HG02852 (cell line): ENCODE measurements around the gene TSPAN15.

ENCODE experiments used
- ATAC-seq: cut with Tn5 transposase; IDR thresholded peaks from one replicate; pipeline ENCODE4 v1.9.1; 2021; ENCODE audit warnings: mild to moderate bottlenecking, moderate library complexity; ENCODE audit not compliant: unreplicated experiment

The TSPAN15 gene

DNA sequence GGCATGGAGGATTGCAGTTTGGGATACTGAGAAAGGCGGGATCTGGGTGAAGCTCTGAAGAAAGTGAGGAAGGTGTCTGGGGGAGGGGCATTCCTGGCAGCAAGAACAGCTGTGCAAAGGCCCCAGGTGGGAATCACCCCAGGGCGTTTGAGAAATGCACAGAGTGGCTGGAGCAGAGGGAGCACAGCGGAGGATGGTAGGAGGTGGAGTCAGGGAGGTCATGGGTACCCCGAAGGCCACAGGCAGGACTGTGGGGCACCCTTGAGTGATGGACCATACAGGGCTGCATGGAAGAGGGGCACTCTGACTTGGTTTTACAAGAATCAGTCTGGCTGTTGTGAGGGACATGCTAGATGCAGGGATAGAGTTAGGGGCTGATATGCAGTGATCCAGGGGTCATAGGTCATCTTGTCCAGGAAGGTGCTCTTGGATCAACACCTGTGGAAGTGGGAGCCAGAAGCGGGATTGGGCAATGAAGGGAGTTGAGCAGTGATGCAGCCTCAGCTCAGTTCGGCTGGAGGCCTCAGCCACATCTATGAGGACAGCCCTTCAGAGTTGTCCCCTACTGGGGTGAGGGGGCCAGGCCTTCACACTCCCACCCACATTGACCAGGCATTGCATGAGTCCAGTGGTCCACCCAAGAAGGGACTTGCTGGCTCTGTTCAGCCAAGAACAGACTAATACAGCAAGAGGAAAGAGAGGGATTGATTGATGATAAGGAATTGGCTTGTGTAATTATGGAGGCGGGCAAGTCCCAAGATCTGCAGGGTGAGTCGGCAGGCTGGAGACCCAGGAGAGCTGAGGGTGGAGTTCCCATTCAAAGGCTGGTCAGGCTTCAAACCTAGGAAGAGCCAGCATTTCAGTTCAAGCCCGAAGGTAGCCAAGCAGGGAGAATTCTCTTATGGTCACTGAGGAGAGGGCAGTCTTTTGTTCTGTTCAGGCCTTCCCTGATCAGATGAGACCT lies 48.7 kb downstream of the TSPAN15 start:
- ATAC-seq, result no peak

DNA sequence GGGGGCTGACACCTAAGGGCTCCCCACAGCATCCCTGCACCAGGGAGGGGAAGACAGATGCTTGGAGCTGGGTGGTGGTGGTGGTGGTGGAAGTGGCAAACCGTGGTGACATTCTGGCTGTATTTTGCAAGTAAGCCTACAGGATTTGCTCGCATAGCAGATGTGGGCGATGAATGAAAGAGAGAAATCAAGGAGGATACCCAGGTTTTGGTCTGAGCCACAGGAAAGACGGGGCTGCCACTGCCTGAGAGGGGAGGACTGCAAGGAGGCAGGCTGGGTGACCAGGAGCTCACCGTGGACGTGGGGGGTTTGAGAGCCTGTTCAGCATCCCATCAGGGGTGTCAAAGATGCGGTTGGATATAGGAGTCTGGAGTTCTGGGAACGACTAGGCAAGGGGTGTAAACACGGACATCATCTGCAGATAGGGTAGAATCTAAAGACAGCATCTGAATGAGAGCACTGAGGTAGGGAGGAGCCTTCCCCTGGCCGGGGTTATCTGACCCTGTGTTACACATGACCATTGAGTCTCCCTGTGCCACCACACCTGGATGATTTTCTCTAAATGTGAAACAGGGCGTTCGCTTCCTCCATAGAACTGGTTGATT lies 49.7 kb downstream of the TSPAN15 start:
- no peak for ATAC-seq

DNA sequence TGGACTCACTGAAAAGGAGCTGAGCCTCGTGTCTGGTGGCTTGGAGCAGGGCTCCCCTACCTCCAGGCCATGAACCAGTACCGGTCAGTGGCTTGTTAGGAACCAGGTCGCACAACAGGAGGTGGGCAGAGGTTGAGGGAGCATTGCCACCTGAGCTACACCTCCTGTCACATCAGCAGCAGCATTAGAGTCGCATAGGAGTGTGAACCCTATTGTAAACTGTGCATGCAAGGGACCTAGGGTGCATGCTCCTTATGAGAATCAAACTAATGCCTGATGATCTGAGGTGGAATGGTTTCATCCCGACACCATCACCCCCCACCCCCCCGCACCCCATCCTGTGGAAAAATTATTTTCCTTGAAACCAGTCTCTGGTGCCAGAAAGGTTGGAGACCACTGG lies 50.4 kb downstream of the TSPAN15 start:
- ATAC-seq, result no peak

DNA sequence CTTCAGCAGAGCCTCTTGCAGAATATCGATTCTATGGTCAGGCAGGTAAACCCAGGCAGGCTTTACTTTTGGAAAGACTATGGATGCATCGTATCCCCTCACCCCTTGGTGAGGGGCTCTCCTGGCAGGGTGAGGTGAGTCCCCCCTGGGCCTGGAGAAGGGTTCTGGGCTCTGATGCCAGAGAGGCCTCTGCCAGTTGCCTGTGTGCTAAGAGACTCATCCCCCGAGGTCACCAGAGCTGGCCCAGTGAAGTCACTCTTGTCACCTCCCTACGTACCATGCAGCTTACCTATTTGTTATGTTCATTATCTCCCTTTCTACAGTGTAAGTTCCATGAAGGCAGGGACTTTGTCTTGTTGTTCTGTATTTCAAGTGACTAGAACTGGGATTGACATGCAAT lies 51.3 kb downstream of the TSPAN15 start:
- no peak for ATAC-seq

DNA sequence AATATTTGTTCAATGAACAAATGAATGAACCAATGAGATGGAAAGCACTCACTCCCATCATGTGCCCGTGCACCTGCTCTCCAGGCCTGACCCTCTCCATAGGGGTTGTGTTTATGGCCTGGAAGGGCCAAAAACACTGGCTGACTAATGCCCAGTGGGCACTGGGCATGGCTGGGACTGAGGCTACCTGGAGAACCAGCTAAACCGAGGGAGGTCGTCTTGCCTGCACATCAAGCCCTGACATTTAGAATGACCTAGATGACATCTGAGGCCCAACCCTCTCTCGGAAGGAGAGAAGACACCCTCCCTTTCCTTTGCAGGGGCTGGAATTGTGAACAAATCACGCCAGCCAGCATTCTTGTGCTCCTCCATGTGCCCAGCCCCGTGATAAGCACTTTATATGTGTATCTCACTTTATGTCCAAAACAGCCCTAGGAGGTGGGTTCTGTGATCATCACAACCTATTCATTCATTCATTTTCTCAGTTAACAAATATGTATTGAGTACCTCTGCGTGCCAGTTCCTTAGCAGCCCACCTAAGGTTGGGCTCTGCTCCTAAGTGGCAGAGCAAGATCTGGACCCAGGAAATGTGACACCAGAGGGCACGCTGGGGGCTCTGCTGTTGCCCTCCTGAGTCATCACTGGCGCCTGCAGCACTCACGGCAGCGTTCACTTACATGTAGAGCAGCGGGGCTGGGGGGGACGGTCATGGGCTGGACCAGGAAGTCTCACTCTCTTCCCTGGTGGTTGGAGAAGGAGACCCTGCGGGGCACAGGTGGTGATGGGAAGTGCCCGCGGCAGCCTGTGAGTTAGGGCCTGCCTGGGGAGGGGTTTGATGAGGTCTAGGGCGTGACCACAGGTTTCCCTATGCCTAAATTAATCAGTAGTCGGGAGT lies 52.0 kb downstream of the TSPAN15 start:
- ATAC-seq, result no peak

DNA sequence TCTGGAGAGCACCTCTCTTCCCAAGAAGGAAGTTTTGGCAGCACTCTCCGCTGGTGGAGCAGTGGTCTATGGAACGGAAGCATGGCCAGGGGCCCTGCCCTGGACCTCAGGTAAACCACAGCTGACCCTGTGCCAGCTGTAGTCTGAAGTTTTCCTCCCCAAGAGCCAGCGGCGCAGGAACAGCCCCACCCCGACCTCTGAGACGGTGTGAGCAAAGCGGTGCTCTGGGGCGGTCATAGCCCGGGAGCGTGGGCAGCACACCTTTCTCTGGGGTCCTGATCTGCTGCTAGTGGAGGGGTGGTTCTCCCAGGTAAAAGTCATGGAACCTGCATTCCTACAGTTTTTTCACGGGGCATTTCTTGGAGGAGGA lies 52.6 kb downstream of the TSPAN15 start:
- ATAC-seq, result no peak

DNA sequence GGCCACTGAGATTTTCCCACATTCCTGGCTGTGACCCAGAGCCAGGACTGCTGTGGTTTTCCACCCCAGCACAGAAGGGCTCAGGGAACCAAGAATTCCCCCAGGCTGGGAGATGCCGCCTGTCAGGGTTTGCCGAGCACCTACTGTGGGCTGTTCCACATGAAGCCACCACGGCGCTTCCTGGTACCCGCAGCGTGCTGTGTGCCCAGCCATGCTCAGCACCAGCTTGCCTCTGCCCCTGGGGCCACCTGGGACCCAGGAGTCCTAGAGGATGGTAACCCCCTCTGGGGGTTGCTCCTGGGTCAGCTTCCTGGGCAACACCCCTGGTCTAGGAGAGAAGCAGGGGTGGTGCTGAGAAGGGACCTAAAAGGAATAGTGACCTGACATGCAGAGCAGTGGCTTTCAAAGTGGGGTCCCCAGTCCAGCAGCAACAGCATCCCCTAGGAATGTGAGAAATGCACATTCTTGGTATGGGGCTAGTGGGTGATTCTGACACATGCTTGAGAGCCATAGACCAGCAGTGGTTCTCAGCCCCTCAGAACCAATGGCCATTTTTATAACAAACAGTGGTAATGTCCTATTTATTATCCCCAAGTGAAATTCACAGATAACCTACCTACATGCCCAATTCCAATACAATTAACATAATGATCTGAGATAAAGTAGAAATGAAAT lies 53.4 kb downstream of the TSPAN15 start:
- ATAC-seq, result no peak

DNA sequence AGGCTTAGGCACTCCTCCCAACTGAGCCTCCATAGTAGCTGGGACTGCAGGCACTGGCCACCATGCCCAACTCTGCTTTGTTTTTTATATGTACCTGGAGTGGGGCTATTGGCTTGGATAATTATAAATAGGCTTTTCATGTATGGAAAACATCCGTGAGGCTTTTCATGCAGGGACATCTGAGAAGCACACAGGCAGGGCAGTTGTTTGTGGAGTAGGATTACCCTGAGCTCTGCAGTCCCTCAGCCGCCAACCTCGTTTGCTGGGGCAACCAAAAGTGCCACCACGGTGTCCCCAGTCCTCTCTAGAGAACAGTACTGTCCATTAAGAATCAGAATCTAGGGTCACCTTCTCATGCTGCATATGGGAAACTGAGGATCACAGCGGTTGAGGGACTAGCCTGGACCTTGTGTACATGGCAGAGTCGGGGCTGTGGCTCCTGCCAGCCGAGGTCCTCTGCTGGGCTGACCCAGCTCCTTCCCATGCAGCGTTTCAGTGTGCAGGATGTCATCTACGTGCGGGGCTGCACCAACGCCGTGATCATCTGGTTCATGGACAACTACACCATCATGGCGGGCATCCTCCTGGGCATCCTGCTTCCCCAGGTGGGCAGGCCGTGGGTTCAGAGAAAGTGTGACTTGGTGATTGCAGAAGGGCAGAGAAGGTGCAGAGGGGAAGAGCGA lies 54.5 kb downstream of the TSPAN15 start:
- ATAC-seq, result no peak

DNA sequence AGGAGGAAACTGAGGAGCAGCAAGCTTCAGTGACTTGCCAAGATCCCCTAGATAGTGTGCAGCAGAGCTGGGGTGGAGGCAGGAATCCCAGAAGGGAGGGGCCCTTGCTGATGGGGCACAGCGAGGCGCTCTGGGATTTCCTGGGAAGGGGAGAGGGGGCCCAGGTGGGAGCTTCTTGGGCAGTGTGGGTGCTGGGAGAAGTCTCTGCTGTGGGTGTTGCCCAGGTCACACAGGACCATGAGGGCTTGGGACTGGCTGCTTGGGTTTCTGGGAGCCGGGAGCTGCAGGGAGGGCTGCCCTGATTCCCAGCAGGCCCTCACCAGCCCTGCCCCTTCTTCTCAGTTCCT lies 55.2 kb downstream of the TSPAN15 start:
- no peak for ATAC-seq

DNA sequence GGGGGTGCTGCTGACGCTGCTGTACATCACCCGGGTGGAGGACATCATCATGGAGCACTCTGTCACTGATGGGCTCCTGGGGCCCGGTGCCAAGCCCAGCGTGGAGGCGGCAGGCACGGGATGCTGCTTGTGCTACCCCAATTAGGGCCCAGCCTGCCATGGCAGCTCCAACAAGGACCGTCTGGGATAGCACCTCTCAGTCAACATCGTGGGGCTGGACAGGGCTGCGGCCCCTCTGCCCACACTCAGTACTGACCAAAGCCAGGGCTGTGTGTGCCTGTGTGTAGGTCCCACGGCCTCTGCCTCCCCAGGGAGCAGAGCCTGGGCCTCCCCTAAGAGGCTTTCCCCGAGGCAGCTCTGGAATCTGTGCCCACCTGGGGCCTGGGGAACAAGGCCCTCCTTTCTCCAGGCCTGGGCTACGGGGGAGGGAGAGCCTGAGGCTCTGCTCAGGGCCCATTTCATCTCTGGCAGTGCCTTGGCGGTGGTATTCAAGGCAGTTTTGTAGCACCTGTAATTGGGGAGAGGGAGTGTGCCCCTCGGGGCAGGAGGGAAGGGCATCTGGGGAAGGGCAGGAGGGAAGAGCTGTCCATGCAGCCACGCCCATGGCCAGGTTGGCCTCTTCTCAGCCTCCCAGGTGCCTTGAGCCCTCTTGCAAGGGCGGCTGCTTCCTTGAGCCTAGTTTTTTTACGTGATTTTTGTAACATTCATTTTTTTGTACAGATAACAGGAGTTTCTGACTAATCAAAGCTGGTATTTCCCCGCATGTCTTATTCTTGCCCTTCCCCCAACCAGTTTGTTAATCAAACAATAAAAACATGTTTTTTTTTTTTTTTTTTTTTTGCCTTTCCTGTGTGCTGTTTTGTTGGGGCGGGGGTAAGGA lies 55.8 kb downstream of the TSPAN15 start:
- ATAC-seq, result no peak

DNA sequence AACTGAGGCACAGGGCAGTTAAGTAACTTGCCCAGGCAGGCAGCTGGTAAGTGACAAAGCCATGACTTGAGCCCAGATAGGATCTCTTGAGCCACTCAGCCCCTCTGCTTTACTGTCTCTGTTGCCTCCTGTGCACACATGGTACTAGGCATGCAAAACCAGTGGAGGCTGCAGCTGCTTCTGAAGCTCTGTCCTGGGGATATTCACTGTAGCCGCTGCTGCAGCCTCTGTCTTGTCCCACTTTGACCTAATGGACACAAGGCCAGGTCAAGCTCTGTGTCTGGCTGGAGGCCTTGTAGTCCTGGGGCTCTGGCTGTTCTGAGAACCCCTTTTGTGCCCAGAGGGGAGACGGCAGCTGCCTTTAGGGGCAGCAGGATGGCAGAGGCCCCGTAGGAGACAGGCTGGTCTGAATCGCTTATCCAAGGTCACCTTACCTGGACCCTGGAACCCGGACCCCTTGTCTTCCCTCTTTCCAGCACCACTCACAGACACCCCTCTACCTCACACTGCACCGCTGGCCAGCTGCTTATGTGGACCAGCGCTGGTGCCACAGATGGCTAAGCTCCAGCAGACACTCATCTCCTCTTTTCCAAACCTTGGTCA lies 57.6 kb downstream of the TSPAN15 start:
- ATAC-seq, result no peak

DNA sequence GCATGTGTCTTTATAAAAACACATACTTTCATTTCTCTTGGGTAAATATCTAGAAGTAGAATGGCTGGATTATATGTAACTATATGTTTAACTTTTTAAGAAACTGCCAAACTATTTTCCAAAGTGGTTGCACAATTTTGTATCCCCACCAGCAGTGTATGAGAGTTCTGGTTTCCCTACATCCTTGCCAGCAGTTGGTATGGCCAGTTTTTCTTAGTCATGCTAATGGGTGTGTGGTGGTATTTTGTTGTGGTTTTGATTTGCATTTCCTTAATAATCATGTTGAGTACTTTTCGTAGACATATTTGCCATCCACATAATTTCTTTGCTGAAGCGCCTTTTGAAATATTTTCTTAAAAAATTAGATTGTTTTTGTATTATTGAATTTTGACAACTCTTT lies 61.6 kb downstream of the TSPAN15 start:
- ATAC-seq, result no peak

DNA sequence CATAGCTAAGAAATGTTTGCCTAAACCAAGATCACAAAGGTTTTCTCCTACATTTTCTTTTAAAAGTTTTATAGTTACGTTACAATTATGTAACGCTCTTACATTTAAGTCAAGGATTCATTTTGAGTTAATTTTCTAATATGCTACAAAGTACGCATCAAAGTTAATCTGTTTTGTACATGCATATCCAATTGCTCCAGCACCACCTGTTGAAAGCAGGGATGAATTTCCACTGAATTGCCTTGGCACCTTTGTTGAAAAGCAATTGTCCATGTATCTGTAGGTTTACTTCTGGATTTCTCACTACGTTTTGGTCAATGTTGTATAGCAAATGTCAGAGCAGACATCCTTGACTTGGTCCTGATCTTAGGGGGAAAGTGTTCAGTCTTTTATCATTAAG lies 62.4 kb downstream of the TSPAN15 start:
- ATAC-seq, result no peak

DNA sequence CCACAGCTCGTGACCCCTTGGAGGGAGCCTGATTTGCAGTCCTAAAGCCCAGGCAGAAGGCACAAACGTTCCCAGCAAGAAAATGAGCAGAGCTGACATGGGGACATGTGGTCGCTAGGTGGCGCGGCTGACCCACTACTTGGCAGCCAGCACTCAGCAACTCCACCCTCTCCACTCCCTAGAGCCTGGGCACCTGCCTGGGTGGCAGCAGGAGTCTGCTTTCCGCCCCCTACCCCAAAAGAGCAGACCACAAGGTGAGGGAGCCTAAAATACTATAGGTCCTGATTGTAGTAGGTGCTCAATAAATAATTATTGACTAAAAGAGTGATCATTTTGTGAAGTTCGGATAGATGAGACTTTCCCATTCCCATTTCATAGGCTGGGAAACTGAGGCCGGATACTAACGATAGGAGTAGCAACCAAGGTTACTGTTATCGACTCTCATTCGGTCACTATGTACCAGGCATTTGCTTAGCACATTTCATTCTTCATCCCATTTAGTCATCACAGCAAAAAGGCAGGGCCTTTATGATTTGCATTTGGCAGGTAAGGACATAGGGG lies 64.5 kb downstream of the TSPAN15 start:
- ATAC-seq, result no peak

DNA sequence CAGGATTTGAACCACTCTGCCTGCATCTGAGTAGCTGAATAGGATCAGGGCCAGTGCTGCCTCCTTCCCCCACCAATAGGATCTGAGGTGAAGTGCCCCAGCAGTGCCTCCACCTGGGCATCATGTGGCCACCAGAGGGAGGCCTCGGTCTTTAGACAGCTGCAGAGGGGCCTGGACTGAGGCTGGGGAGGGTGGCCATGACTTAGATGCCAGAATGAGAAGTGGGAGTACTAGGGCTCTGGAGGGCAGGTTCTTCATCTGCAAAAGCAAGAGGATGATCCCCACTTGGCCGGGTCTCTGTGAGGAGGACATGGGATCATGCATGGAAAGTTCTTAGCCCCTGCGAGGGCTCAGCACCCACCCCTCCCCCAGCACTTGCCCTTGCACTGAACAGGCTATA lies 65.1 kb downstream of the TSPAN15 start:
- no peak for ATAC-seq

DNA sequence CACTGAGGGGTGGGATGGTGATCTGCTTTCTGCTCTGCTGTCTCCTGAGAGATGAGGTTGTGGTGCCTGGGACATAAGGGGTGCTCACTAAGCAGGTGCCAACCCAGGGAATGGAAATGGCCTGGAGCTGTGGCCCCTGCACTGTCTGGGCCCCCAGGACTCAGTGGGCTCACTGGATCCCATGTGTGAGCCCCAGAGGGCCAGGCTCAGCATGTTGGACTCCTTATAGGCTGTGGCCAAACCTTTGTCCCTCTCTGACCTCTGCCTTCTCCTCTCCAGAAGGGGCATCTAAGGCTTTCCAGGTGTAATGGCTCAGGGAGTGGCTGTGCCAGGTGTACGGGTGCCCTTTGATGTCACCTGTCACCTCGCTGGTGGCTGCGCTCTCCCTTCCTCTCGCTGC lies 65.5 kb downstream of the TSPAN15 start:
- ATAC-seq, result no peak

DNA sequence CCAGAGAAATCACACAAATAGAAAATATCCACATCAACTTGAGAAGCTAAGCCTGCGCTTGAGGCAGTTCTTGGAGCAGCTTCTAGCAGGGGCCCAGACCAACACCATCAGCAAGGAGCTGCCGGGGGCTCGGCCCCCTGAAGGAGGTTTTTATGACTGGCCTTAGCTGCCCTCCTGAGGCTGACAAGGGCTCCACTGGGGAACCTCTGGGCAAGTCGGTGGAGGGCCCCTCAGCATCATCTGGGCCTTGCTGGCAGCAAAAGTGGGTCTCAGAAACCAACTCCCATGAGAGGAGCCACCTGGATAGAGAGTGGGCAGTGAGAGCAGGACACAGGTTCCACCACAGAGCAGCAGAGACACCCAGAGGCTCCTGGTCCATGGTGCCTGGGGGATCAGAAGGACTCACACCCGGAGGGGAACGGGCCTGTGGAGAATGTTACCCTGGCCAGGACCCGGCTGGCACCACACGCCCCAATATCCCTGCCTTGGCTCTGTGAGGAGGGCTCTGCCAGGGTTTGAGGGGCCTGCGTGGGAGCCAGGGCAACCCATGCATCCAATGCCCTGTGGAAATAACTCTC lies 66.1 kb downstream of the TSPAN15 start:
- no peak for ATAC-seq

DNA sequence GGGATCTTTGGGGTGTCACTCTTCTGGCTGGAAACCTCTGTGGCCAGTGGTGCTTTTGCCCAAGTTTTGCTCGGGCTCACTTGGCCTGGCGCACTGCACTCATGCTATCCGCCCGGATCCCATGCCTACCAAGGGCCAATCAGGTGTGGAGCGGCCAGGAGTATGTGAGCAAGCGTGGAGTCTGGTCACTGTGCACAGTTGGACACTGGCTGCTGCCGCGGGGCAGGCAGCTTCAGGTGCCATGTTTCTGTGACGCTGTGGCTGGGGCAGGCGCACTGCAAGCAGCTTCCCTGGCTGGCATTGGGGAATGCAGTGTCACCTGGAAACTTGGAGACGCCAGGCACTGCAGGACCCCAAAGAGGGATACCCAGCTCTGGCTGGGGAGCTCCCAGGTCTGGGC lies 76.7 kb downstream of the TSPAN15 start:
- no peak for ATAC-seq
